Midbrain (tissue), 1 donor: ENCODE results near the gene CTIF.
A peak's percentile ranks its signal among the peaks of the same experiment; 100 is the strongest.

Experiments
- DNase-seq: peaks from one replicate; lab custom pipeline; 2025; lab: John Stamatoyannopoulos, UW

Gene CTIF

GRCh38 chr18:48776156-48776555 lies 237.3 kb downstream of the CTIF start:
- no peak for DNase-seq

DNA sequence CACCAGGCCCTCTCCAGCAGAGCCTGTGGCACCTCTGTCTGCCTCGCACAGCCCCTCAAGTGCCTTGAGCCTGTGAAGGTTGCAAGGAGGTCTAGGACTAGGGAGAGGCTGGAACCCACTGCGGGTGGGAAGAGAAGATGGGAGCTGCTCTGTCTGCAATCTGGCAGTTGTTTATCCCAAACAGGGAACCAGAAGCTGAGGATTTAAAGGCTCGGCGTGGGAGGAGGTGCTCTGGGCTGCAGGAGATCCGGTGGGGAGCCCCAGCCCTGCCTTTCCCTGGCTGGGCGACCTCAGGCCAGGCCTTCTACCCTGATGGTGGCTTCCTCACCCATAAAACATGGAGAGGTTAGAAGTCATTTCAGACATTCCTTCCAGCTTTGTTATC lies 237.8 kb downstream of the CTIF start:
- no peak for DNase-seq

DNA sequence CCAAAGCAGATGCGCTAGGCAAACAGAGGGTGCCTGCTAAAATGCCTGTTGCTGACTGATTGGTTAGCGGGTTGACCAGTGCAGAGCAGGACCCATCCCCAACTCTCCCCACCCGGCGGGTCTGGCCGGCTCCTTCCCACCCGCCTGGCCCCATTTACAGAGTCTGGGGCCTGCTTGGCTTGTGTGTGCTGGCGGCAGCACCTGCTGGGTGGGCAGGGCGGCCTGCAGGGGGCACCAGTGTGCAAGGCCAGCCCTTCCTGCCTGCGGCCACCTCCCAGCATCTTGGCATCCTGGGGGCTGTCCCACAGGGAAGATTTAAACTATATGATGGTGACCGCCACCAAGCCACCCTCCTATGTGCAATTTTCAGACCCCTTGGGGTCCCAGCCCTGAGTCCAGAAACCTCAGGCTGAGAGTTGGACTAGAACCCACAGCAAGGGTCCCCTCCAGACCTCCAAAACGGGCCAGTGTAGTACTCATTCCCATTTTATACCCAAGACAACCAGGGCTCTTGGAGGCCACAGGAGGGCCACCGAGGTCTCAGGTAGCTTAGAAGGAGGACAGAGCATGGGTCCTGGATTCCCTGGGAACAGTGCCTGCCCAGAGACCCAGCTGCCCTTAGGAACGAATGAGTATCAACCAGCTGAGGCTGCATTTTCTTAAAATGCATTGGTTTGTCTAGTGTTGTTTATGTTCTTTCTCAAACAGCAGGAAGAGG lies 238.4 kb downstream of the CTIF start:
- DNase-seq: peak; percentile 44

DNA sequence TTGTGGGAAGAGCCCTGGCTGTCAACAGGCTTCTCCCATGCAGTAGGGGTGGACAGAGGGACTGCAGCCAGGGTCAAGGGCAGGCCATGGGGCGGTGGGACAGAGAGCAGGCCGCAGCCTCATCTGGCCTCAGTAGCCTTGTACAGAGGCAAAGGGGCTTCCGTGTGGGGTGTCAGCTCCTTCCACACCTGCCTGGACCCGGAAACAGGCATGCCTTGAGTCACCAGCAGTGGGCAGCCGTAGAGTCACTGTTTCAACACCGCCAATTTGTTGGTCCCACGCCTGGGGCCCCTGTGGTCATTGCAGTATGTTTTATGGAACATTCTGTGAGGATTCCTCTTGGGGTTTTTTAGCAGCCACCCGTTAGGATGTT lies 238.9 kb downstream of the CTIF start:
- DNase-seq: no peak

DNA sequence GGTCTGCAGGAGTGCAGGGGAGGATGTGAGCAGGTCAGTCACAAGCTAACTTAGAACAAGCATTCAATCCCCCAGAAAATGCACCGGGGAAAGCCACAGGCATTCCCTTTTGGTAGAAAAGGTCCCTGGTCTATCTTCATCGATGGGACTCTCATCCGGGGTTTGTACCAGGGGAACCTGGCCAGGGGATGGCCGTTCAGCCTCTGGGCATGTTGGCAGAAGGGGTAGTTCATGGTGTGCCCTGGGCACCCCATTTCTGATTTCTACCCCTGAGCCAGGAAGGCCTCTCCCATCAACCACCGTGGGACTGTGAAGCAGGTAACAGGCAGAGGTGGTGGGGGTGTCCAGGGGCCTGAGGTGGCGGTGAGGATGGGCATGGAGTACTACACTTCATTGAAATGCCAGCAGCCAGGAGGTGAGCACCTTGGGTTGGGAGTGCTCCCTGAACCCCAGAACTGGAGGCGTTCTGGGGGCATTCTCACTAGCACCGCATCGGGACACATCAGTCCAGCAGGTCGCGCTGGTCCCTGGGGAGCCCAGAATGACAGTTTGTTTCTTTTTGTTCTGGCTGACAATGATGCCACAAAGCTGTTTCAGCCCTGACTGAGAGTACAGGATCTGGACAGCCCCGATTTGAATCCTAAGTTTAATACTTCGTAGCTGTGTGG lies 239.6 kb downstream of the CTIF start:
- no peak for DNase-seq

DNA sequence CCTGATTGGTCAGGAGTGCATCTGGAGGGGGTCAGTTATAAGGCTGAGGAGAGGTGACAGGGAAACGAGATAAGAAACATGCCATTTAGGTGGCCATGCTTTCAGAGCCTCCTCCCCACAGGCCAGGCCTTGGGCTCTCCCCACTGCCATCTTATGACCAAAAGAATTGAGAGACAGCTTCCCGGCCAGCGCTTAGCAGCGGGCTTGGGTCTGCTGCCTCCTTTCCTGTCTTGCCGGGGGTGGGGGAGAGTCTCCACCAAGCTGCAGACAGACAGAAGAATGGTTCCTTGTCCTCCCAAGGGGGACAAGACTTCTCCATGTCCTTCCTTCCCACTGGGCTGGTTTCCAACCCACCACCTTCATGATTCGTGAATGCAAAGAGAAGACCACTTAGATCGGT lies 240.6 kb downstream of the CTIF start:
- no peak for DNase-seq

- DNase-seq: no peak
Measured at GRCh38 chr18:48780201-48780912, 241.5 kb downstream of the CTIF start.

DNA sequence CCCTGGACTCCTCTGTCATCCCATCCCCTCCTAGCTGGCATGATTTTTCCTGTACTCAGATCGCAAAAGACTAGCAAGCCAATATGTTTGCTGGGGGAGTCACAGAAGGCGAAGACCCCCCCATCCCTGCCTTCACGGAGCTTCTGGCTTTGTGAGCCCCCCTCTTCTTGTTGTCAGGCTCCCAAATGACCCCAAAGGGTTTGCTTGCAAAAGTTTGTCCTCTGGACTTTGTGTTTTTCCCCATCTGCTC lies 242.0 kb downstream of the CTIF start:
- no peak for DNase-seq

DNA sequence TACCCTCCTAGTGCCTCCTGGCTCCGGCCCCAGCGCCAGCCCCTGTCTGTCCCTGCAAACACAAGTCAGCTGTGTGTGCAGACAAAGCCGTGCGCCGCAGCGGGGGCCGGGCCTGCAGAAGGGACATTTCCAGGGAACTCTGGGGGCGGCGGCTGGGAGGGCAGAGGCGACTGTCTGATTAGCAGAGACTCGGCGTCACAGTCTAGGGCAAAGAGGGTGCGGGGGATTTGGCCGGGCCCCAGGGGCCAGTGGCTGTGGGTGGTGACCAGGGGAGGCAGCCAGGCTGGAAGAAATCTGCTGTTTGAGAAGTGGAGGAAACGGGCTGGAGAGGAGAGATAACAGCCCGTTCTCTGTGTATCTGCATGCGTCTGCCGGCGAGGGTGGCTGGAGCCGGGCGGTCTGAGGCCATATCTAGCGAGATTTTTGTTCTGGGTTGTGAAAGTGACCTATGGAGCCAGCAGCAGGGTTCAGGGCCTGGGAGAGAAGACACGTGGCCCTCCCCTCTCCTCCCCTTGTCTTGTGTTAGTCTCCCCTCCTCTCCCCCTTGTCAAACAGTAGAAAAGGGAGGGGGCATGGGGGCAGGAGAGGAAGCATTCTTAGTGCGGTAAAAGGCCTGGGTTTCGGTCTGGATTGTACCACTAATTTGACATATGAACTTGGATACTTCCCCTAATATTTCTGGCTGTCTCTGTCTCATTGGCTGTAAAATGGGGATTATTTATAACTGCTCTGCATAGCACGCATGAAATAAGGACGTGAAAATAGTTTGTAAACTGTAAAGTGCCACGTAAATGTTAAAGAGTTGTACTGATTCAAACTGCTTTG lies 242.5 kb downstream of the CTIF start:
- DNase-seq: peak; percentile 84

DNA sequence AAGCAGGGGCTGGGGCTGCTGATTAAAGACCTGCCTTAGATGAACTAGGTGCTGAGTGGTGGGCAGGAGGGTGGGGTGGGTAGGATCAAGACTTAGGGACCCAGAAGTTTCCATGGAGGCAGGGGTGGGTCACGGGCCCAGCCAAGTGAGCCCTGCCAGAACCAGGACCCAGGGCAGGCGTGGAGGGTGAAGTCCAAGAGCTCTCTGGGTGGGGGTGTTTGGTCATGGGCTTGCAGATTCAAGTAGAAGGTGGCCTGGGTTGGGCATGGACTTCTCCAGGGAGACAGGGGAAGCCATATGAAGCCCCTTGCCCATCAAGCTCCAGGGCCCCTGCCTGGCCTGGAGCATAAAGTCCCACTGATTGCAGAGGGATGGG lies 243.1 kb downstream of the CTIF start:
- DNase-seq: no peak

DNA sequence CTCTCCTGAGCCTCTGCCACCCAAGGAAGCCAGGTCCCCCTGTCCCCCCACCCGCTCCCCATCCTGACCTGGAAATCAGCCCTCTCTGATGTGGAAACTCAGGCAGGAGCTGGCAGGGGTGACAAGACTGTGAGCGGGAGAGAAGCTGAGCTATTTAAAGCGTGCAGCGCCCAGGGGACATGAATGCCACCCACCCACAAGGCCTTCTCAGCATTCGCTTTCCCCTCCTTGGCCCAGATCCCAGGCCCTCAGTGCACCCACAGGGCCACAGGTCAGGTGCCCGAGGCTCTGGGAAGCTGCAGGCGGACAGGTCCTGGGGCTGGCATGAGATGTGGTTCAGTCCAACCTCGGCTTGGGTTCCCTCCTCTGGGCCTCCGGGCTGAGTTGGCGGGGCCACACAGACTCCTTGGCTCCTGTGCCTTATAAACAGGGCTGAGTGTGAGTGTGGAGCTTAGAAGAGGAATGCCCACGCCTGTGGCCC lies 243.6 kb downstream of the CTIF start:
- DNase-seq: no peak

- no peak for DNase-seq
Measured at GRCh38 chr18:48783616-48784520, 245.0 kb downstream of the CTIF start.

DNA sequence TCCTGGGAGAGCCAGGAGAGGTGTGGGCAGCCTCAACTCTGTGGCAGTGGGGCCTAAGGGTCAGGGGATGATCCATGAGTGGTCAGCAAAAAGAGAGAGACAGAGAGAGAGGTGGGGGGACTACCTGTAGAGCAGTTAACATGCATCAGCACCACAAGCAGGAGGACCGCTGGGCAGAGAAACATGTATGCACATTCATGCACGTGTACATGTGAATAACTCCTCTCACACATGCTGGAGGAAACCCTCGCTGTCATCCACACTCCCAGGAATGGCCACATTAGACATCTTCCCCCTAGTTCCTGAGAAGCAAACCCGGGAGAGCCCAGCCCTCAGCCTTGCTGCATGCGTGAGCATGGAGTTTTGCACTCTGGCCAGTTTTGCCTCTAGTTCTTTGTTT lies 245.8 kb downstream of the CTIF start:
- no peak for DNase-seq

- DNase-seq: no peak
Measured at GRCh38 chr18:48785091-48785614, 246.3 kb downstream of the CTIF start.

GRCh38 chr18:48785736-48786454 lies 247.1 kb downstream of the CTIF start:
- no peak for DNase-seq

GRCh38 chr18:48786455-48787202 lies 247.8 kb downstream of the CTIF start:
- DNase-seq: no peak

- no peak for DNase-seq
Measured at GRCh38 chr18:48787203-48788151, 248.6 kb downstream of the CTIF start.

GRCh38 chr18:48788373-48788772 lies 249.5 kb downstream of the CTIF start:
- no peak for DNase-seq
